ENCODE data around the gene ZNF785.
"Not testable (repeated sequence)": the region's sequence is repeated elsewhere in the genome, so short reads cannot be mapped to it uniquely, and the experiment has no call there.

ZNF785 gene

GRCh38 chr16:30603945-30604315 lies 18.4 kb upstream of the ZNF785 start:
- FAIRE-seq (no peak), DNase-seq (ENCODE audit: insufficient read length, low spot score) (no peak)

GRCh38 chr16:30602616-30603277 lies 17.2 kb upstream of the ZNF785 start:
- FAIRE-seq (no peak), DNase-seq (ENCODE audit: insufficient read length, low spot score) (no peak)

- no peak for DNase-seq (ENCODE audit: insufficient read length, low spot score)
- FAIRE-seq: no peak
Observed at GRCh38 chr16:30601966-30602365, 16.5 kb upstream of the ZNF785 start.

DNA sequence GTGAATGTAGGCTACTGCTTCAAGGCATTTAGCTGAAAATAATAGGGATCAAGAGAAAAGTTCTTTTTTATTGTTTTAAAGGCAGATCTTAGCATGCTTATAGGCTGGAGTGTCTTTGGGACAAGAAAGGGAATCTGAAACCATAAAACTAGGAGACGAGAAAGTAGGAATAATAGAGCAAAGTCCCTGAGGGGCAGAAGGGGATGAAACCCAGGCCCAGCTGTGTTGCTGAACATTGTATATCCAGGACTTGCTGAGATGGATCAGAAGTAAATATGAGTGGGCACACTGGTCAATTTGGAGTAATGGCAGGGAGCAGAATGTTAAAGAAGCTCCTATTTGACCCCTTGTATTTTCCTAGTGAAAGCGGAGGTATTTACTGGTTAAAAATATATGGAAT lies 15.4 kb upstream of the ZNF785 start:
- no peak for FAIRE-seq
- DNase-seq (ENCODE audit: insufficient read length, low spot score): no peak

DNA sequence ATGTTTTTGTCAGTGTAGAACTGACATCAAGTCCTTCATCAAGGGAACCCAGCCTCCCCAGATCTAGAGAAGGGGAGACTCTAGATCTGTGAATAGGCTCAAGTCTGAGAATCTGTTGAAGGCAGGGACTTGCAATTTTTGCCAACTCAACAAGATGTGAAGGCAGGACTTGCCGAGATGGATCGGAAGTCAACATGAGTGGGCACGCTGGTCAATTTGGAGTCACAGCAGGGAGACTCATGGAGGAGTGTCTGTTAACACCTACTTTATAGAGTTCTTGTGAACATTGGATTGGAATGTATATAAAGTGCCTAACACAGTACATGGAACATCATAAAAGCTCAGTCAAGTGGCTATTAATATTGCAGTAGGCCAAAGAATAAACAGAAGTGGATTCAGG lies 14.7 kb upstream of the ZNF785 start:
- DNase-seq (ENCODE audit: insufficient read length, low spot score): no peak
- no peak for FAIRE-seq

- no peak for FAIRE-seq
- DNase-seq (ENCODE audit: insufficient read length, low spot score): no peak
Observed at GRCh38 chr16:30592871-30593270, 7.4 kb upstream of the ZNF785 start.

DNA sequence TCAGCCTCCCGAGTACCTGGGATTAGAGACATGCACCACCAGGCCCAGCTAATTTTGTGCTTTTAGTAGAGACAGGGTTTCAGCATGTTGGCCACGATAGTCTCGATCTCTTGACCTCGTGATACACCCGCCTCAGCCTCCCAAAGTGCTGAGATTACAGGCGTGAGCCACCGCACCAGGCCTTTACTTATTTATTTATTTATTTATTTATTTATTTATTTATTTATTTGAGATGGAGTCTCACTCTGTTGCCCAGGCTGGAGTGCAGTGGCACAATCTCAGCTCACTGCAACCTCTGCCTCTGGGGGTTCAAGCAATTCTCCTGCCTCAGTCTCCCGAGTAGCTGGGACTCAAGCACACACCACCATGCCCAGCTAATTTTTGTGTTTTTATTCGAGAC lies 5.4 kb upstream of the ZNF785 start:
- DNase-seq (ENCODE audit: insufficient read length, low spot score); FAIRE-seq: not testable (repeated sequence)

DNA sequence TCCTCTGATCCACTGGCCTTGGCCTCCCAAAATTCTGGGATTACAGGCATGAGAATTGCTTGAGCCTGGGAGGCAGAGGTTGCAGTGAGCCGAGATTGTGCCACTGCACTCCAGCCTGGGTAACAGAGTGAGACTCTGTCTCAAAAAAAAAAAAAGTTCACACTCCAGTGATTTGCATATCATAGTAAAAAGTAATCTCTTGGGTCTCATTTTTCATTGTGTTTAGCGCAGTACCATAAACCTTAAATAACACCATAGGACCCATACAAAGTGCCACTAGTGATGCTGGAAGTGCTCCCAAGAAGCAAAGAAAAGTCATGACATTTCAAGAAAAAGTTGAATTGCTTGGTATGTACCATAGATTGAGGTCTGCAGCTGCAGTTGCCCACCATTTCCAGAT lies 4.1 kb upstream of the ZNF785 start:
- DNase-seq (ENCODE audit: insufficient read length, low spot score); FAIRE-seq: not testable (repeated sequence)

DNA sequence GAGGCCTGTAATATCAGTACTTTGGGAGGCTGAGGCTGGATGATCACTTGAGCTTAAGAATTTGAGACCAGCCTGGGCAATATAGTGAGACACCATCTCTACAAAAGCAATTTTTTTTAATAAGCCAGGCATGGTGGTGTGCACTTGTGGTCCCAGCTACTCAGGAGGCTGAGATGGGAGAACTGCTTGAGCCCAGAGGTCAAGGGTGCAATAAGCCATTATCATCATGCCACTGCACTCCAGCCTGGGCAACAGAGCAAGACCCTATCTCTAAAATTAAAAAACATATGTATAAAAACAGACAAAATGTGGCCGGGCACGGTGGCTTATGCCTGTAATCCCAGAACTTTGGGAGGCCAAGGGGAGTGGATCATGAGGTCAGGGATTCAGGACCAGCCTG lies 3.2 kb upstream of the ZNF785 start:
- no peak for DNase-seq (ENCODE audit: insufficient read length, low spot score)
- FAIRE-seq: no peak

GRCh38 chr16:30585022-30585399 lies 486 bp downstream of the ZNF785 start:
- DNase-seq (ENCODE audit: insufficient read length, low spot score) (no peak), FAIRE-seq (no peak)

- FAIRE-seq (no peak), DNase-seq (ENCODE audit: insufficient read length, low spot score) (no peak)
Observed at GRCh38 chr16:30582611-30583340, 2.7 kb downstream of the ZNF785 start.

DNA sequence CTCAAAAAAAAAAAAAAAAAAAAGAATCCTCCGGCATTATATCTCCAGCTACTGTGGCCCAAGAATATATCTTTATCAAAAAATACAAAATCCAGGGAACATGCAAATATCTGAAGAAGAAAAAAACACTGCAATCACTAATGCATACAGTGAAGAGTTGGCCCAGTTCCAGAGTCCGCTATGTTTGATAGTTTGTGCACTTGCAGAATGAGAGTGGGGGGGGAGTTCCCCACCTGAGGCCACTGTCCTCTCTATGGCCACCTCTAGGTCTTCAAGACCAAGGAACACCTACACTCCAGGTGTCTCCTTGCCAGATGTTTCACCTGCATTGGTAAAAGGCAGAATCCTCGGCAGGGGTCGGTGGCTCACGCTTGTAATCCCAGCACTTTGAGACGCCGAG lies 4.0 kb downstream of the ZNF785 start:
- no peak for DNase-seq (ENCODE audit: insufficient read length, low spot score)
- FAIRE-seq: no peak

DNA sequence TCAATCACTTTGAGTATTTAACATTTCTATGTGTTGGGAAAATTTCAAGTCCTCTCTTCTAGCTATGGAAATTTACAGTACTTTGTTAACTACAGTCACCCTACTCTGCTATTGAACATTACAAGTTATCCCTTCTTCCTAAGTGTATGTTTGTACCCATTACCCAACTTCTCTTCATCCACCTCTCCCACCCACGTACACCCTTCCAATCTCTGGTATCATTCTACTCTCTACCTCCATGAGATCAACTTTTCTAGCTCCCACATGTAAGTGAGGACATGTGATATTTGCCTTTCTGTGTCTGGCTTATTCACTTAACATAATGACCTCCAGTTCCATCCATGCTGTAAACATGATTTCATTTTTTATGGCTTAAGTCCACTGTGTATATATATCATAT lies 10.8 kb downstream of the ZNF785 start:
- DNase-seq (ENCODE audit: insufficient read length, low spot score) (no peak), FAIRE-seq (no peak)

GRCh38 chr16:30571445-30572322 lies 13.8 kb downstream of the ZNF785 start, which contains the start of gene ZNF688:
Gene ZNF688 (minus strand): TSS chr16:30571714. CDS start chr16:30571629, 85 bp downstream.
- no peak for FAIRE-seq
- DNase-seq (ENCODE audit: insufficient read length, low spot score): peak; percentile 95

DNA sequence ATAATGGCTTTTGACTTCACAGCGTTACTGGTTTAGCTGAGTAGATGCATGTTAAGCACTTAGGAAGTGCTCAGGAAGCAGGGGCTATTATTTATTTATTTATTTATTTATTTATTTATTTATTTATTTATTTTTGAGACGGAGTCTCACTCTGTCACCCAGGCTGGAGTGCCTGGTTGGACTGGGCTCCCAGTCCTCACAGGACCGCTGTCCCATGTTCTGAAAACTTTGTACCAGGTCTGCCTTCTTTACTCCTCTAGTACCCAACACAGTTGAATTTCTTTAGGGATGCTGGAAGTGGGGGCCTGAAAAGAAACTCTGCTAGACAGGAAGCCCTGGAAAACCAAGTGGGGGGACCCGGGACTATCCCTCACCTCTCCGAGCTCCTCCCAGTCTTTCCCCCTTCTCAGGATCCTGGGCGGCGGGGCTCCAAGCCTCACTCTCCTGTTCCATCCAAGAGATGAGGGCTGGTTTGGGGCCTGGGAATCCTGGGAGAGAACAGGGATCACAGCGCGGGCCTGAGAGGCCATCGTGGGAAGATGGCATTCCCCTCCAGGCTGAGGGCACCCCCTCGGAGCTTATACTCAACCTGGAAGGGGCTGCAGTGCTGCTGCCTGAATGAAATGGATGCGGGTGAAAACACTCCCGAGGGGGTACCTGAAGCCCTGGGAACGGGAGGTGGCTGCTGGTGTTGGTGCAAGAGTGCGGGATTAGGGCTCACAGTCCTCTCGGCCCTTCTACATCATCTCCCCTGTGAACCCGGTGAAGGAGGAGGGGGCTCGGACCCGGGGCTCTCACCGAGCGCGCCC lies 14.7 kb downstream of the ZNF785 start:
- FAIRE-seq (no peak), DNase-seq (ENCODE audit: insufficient read length, low spot score) (no peak)

GRCh38 chr16:30569746-30570635 lies 15.5 kb downstream of the ZNF785 start:
- FAIRE-seq (no peak), DNase-seq (ENCODE audit: insufficient read length, low spot score) (no peak)

DNA sequence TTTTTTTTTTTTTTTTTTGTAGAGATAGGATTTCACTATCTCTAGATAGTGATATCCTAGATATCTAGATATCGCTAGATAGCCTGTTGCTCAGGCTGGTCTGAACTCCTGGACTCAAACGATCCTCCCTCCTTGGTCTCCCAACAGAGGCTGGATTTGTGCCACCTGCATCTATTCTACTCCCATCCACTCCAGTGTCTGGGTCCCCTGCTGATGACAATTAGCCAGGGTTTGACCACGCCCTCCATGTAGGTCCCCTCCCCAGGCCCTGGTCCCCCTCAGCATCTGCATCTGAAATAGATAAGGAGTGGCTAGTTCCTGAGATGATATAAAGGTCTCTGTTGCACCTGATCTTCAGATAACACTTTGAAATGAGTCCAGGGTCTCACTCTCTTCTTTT lies 16.2 kb downstream of the ZNF785 start:
- DNase-seq (ENCODE audit: insufficient read length, low spot score) (no peak), FAIRE-seq (no peak)

DNA sequence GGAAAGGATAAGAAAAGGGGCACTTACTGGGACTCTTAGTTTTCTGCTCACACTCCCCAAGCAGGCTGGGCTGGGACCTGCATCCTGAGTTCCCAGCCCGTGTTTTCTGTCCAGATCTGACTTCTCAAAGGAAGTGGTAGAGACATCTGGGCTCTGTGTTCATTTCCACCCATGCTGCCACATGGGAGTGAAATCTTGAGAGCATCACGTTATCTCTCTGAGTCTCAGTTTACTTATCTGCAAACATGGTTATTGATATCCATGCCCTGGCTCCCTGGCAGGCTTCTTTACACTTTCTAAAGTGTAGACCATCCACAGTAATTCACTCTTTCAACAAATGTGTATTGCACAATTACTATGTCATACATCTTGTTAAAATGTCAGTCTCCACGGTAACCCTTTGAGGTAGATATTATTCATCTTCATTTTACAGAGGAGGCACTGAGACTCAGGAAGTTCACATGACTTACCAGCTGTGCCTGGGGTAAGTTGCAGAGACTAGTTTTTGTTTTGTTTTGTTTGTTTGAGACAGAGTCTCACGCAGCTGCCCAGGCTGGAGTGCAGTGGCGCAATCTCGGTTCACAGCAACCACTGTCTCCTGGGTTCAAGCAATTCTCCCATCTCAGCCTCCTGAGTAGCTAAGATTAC lies 17.4 kb downstream of the ZNF785 start:
- peak; percentile 48 for FAIRE-seq
- peak; percentile 86 for DNase-seq (ENCODE audit: insufficient read length, low spot score)
